Stimulated activated naive CD8-positive, alpha-beta T cell treated with anti-CD3 and anti-CD28 coated beads, Interleukin-15, Interleukin-2, amounts not matched to agents 100 U/mL and 50 U/mL, for 24 hours (primary cell): ENCODE measurements around the gene GPX5.
"Not testable (repeated sequence)": the region's sequence is repeated elsewhere in the genome, so short reads cannot be mapped to it uniquely, and the experiment has no call there.

Experiments
- ATAC-seq: fragments of 150-1000 bp; cut with Tn5 transposase; one replicate; pipeline ENCODE4 v1.10.0; 2021
- DNase-seq: peaks from one replicate; pipeline ENCODE4 v3.0.0; 2021

The GPX5 gene

GRCh38 chr6:28525496-28526039 lies at the start of gene GPX5:
Gene GPX5, plus strand, starts transcription at chr6:28525881. Its CDS starts 133 bp downstream, at chr6:28526014.
- ATAC-seq, result peak; percentile 75
- peak; percentile 18 for DNase-seq

- no peak for ATAC-seq
These were observed 47.2 kb upstream of the GPX5 start for GRCh38 chr6:28478518-28478917.

GRCh38 chr6:28480253-28480932 lies 45.3 kb upstream of the GPX5 start:
- DNase-seq, result no peak
- no peak for ATAC-seq

More at GRCh38 chr6:28478518-28478917, 47.2 kb upstream of the GPX5 start:
- no peak for DNase-seq

- ATAC-seq, result no peak
- no peak for DNase-seq
These were observed 40.2 kb upstream of the GPX5 start for GRCh38 chr6:28485482-28485881.

- ATAC-seq (no peak), DNase-seq (no peak)
These were observed 39.1 kb upstream of the GPX5 start for GRCh38 chr6:28486533-28486932.

GRCh38 chr6:28486988-28487742 lies 38.5 kb upstream of the GPX5 start:
- ATAC-seq (no peak), DNase-seq (no peak)

- ATAC-seq (no peak), DNase-seq (peak; percentile 68)
These were observed 36.7 kb upstream of the GPX5 start for GRCh38 chr6:28488916-28489365.

GRCh38 chr6:28489366-28490204 lies 36.1 kb upstream of the GPX5 start:
- DNase-seq, result peak; percentile 65
- peak; percentile 88 for ATAC-seq

- DNase-seq (no peak), ATAC-seq (no peak)
These were observed 35.3 kb upstream of the GPX5 start for GRCh38 chr6:28490205-28490890.

- DNase-seq, result no peak
- no peak for ATAC-seq
These were observed 33.7 kb upstream of the GPX5 start for GRCh38 chr6:28491984-28492317.

GRCh38 chr6:28496099-28496779 lies 29.4 kb upstream of the GPX5 start:
- no peak for ATAC-seq
- no peak for DNase-seq

GRCh38 chr6:28497306-28497705 lies 28.4 kb upstream of the GPX5 start:
- ATAC-seq (no peak), DNase-seq (no peak)

- DNase-seq (no peak), ATAC-seq (no peak)
These were observed 27.8 kb upstream of the GPX5 start for GRCh38 chr6:28497893-28498292.

GRCh38 chr6:28501259-28501658 lies 24.4 kb upstream of the GPX5 start:
- DNase-seq (no peak), ATAC-seq (no peak)

GRCh38 chr6:28502136-28502535 lies 23.5 kb upstream of the GPX5 start:
- not testable (repeated sequence) for ATAC-seq, DNase-seq

GRCh38 chr6:28502709-28503305 lies 22.9 kb upstream of the GPX5 start:
- ATAC-seq, DNase-seq: not testable (repeated sequence)

GRCh38 chr6:28505733-28506132 lies 19.9 kb upstream of the GPX5 start:
- DNase-seq (no peak), ATAC-seq (no peak)

- DNase-seq (no peak), ATAC-seq (no peak)
These were observed 18.7 kb upstream of the GPX5 start for GRCh38 chr6:28506807-28507475.

GRCh38 chr6:28511628-28512300 lies 13.9 kb upstream of the GPX5 start:
- ATAC-seq (no peak), DNase-seq (no peak)

GRCh38 chr6:28512387-28512786 lies 13.3 kb upstream of the GPX5 start:
- ATAC-seq, DNase-seq: not testable (repeated sequence)
